ENCODE measurements around the gene ENPP7.

ENPP7 gene

GRCh38 chr17:79705674-79706073, 25.1 kb upstream of the ENPP7 start:
- DNase-seq = no peak

DNA sequence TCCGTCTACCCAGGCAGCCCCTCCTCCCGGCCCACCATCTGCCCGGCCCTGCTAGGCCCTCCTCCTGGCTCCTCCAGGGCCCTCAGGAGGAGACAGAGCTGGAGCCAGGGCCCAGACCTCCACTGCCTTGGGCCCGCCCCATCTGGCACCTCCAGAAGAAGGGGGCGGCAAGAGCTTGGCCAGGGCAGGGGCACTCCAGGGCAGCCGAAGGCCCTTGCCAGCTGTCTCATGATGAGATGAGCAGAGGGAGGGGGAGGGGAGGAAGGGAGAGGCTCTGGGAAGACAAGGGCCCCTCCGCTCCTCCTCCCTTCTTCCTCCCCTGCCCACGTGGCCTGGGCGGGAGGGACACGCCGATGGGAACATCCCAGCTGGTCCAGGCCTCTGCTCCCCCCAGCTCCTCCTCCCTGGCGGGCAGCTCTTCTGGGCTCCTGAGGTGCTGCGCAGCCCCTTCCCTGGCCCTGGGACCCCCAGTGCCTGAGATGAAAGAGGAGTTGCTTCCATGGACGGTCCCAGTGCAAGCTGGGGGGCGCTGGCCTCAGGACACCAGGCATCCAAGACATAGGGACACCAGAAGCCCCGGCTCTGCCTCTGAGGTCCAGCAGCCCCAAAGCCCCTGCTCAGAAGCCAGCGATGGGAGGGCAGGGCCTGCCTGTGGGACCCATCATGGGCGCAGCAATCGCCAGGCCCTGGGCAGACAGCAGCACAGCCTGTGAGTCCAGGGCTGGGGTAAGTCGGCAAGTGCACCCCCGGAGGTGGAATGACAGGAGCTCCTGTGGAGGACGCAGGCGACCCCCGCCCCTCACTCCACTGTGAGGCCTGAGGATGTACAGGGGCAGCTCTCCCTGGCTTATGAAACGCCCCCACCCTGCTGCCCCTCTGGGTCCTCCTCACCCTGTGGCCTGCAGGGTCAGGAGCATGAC, 23.6 kb upstream of the ENPP7 start:
- DNase-seq = no peak

DNA sequence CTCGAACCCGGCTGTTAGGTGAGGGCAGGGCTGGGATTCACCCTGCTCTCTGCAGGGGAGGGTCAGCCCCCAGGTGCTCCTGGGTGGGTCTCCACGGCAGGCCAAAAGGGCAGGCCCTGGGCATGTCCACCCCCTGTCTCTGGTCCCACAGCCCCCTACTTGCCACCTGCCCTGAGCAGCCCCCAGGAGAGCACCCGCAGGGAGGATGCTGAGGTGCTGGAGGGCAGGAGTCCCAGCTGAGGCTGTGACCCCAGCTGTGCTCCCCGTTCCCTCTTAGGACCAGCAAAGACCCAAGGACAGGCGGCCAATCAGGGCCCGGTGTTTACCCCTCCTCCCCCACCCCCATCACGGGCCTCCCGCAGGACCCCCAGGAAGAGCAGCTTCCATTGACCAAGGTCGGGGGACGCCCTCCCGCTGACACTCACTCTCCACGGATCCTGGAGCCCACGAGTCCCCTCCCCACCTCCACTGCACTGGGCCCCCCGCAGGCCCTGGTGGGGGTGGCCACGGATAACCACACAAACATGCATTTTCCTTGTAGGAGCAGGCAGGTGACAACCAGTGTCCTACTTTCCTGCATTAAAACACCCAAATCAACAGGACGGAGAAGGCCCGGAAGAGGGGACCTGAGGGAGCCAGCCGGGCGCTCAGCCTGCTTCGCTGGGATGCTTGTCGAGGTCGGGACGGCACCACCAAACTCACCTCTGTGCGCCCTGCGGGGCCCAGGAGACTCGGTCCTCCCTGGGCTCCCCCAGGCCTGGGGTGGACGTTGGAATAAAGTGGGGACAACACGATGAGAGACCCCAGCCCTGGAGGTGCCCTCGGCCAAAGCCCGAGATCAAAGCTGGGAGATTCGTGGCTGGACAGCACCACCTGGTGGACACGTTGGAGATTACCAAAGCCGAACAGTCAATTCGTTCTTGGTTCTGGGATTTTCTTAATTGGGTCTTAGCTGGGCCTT, 22.5 kb upstream of the ENPP7 start:
- DNase-seq = peak; percentile 61

GRCh38 chr17:79711715-79712305, 18.9 kb upstream of the ENPP7 start:
- no peak for DNase-seq

DNA sequence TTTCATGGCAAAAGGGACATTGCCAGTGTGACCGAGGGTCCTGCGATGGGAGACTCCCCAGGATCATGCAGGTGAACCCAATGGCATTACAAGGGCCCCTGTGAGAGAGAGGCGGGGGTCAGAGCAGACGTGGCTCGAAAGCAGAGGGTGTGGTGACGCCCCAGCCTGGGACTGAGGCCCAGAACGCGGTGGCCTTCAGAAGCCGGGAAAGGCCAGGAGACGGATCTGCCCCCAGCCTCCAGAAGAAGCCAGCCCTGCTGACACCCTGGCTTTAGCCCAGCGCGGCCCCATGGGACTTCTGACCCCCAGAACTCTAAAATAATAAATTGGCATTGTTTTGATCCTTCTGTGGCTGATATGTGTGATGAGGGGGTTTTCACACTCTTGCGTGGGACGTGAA, 17.4 kb upstream of the ENPP7 start:
- no peak for DNase-seq

DNA sequence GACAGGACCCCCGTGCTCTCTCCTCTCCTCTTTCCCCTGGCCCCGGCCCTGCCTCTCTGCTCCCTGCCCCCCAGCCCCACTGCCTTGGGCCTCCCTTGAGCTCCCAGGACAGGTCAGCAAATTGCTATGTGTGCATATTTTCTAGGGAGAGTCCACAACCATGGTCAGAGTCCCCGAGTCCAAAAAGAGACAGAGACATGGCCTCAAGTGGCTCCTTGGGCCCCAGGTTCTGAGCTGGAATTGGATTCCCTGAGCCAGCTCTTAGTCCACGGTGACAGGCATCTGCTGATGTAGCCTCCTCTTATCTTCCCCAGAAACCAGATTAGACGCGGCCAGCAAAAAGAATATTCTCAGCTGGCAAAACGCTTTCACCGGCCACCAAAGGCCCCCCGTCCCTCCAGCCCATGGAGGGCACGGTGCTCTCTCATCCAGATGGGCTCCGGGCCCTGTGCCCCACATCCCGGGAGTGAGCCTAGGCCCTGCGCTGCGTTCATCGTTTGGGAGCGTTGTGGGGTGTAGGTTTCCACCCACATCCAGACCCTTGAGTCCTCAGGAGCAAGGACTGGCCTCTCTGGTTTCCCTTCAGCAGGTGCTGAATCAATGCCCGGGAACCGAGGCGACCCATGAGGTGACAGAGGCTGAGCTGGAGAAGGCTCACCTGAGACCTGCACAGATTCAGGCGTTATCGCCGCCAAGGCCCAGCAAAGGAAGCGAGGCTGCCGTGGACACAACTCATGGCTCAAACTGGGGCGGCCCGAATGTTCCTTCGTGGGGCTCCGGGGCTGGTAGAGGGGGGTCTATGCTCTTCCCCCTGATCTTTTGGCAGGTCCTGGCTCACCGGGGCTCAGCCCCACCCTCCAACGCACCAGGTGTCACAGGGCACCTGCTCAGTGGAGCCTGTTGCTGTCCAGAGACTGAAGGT, 16.3 kb upstream of the ENPP7 start:
- no peak for DNase-seq

DNA sequence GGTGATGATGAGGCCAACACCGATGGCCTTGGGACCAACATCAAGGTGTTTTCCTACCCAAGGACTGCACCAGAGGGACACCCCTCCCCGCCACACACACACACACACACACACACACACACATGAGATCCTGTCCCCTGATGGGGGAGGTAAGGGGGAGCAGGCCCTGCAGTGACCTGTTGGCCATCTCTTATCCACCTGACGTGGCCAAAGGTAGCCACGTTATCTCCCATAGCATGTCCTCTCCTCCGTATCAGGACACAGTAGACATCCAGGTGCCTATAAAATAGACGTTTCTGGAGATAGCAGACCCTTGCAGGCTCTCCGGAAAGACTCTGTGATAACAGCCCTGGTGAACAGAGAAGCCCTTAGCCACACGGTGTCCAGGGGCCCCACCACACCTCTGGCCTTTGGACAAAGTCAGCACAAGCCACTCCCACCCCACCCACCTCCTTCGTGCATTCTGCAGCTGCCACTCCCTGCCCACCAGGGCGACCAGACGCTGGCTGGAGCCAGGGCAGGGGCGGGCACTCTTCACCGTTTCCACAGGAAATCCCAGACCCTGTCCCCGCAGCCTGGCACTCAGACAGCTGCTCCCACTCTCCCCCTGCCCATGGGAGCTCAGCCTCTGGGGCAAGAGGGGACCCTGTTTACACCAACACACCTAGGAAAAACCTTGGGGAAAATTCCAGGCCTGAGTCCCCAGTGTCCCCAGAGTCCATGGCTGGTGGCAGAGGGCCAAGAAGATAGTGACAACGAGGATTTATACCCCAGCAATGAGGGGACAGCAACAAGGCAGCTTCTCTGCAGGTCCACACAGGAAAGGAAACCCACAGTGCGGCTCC, 15.4 kb upstream of the ENPP7 start:
- DNase-seq = no peak

DNA sequence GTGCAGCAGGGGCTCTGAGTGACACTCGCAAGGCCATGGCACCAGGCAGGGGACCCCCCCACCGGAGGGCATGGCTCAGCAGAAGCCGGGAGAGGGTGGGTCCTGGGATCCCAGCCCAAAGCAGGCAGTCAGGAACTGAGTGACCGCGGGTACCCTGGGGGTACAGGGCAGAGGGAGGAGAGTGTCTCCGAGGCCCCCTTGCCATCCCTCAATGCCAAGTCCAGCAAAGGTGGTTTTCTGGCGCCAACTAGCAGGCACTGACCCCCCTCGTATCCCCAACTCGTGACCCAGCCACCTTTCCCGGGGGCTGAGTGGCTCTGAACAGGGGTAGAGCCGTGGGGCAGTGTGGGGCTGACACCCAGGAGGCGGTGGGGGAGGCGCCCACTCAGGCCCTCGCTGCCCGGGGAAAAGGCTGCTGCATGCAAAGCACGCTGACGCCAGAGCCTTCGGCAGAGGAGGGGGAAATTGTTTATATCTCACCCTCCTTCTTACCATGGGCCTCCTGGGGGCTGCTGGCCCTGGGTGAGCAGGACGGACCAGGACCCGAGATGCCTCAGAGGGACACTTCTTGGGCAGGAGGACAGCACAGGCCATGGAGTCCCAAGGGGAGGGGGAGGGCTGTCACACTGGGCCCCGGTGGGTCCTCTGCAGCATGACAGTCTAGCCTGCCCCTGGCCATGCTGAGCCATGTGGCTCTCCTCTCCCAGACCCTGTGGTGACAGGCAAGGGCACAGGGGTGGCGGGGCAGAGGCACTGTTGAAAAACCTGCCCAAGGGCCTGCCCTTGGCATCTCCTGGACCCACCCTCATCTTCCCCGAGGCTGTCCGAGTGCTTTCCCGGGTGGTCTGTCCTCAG, 14.6 kb upstream of the ENPP7 start:
- no peak for DNase-seq

DNA sequence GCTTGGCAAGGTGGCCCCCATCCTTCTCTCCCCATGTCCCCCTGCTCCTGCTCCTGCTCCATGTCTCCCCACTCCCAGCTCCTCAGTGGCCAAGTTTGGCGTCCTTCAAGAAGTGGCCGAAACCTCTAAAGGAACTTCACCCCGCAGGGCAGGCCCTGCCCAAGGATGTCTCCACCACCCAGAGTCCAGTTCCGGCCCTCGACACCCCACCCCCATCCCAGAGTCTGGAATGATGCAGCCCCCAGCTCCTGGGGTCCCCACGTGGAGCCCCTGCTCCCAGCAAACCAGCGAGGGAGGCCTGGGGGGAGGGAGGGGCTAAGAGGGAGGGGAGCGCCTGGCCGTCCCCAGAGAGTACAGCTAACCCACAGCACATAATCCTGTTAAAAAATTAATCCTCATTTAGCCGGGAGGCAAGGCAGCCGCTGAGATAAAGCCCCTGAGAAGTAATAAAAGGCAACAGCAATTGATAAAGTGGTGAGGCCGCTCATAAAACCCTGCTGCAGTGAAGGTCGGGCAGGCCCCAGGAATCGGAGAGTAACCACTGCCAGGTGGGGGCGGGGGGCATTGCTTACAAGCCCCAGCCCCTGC, 9.9 kb upstream of the ENPP7 start:
- no peak for DNase-seq

DNA sequence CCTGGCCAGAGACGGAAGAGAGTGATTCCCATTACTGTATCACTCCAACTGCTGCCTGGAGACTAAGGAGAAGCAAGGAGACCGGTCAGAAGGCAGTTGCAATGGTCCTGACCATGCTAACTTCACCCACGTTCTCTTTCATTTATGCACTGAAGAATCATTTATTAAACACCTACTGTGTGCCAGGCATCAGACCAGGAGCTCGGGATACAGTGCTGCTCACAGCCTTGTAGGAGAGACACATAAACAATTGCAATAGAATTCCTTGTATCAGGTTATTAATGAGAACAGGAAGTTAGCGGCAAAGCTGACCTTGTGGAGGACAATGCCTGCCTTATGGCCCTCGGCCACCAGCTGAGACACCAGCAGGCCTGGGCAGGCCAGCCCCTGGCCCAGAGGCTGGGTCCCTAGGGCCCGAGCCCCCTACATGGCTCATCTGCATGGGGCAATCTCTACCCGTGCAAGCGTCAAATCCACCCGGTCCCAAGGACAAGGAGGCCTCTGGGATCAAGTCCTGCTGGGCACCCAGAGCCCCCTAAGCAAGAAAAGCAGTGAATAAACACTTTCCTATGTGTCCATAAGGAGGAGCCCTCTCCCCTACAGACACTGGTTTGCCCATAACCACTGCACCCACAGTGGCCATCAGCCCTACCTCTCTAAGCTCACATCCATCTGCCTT, 8.6 kb upstream of the ENPP7 start:
- DNase-seq = peak; percentile 4

- no peak for DNase-seq
These were observed 8.0 kb upstream of the ENPP7 start for GRCh38 chr17:79722787-79723186.

GRCh38 chr17:79728169-79728907, 2.4 kb upstream of the ENPP7 start:
- DNase-seq = peak; percentile 86

DNA sequence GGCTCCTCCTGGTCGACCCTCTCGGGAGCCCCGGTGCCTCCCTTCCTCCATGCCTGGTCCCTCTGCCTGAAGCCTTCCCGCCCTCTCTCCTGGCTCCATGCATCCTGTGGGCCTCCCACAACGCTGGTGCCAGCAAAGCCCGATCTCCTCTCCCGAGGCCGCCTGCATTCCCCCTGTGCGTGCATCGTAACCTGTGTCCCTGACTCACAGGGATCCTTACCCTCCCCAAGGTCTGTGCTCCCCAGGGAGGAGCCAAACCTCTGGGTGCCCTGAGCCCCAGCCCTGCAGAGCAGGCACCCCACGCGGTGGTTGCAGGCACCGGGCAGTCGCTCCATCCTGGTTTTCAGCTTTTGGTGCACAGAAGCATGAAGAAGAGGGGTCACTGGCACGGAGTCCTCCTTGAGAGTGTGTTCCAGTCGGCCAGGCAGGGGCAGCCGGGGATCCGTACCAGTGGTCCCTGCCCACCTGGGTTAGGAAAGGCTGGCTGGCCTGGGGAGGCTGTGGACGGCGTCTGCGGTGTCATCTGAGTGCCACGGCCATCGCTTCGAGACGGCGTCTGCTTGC, 1.8 kb upstream of the ENPP7 start:
- no peak for DNase-seq

DNA sequence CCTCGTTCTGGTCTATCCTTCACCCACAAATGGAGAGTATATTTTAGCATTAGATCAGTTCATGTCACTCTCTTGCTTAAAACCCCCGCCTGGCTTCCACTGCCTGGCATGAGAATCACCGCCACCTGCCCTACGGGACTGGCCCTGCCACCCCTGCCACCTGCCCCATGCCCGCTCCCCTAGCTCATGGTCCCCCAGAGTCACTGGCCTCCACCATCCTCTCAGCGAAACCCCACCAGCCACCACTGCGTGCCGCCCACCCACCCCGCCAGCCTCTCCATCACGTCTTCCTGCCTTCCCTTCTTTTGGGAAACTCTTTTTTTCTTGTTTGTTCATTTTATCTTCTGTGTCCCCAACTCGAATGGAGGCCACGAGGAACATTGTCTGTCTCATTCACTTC, 982 bp upstream of the ENPP7 start:
- no peak for DNase-seq

GRCh38 chr17:79730437-79730768, 340 bp upstream of the ENPP7 start:
- no peak for DNase-seq

- no peak for DNase-seq
These were observed 1.5 kb downstream of the ENPP7 start for GRCh38 chr17:79732254-79732653.

GRCh38 chr17:79732804-79733691, 2.3 kb downstream of the ENPP7 start:
- peak; percentile 45 for DNase-seq

Measured in OCI-M1 (cell line).